Lower lobe of right lung (tissue), 2 donors: ENCODE data around the gene TBL1X. TPM values are rescaled to one million over a fixed set of nuclear protein-coding genes. Genes with fewer than 3 reads are reported as not detected.

Experiments used
- ATAC-seq, 2 donors: fragments of 200-7000 bp; cut with Tn5 transposase; one replicate each; pipeline ENCODE4 v1.9.1; 2020 to 2022; ENCODE audit warnings: mild to moderate bottlenecking in 2 of 2, moderate library complexity in 2 of 2
- DNase-seq: peaks from one replicate; pipeline ENCODE4 v3.0.0-alpha.2; 2020
- H3K27ac ChIP-seq: fragments of 200-600 bp; one replicate; pipeline ENCODE4 v1.8.0; 2022
- H3K27me3 ChIP-seq: fragments of 200-600 bp; one replicate; pipeline ENCODE4 v1.8.0; 2022; ENCODE audit warnings: low read depth
- H3K36me3 ChIP-seq: fragments of 200-600 bp; one replicate; pipeline ENCODE4 v1.8.0; 2022; ENCODE audit warnings: mild to moderate bottlenecking
- H3K4me1 ChIP-seq: fragments of 200-600 bp; one replicate; pipeline ENCODE4 v1.8.0; 2022
- H3K4me3 ChIP-seq: fragments of 200-600 bp; one replicate; pipeline ENCODE4 v1.8.0; 2022; ENCODE audit warnings: mild to moderate bottlenecking
- H3K9me3 ChIP-seq: fragments of 200-600 bp; one replicate; pipeline ENCODE4 v1.8.0; 2022
- intact Hi-C: fragments of 100-400 bp; cut with DNase I; formaldehyde crosslinking; loops from one replicate; pipeline ENCODE4 v1.11.0; 2022
- total RNA-seq: library from RNA; stranded (reverse); fragmentation: NEBNext Ultra II Directional; extraction: Animal tissue kit (Norgen Biotek cat#: 25700); gene quantifications from one replicate; pipeline ENCODE4 v1.2.1, GENCODE V29; 2021
- TF ChIP-seq, protein P1 (sequence below): fragments of 200-600 bp; IDR thresholded peaks from one replicate; pipeline ENCODE4 v1.8.0; 2022; ENCODE audit warnings: antibody characterized with exemption, mild to moderate bottlenecking
- donor health status: DM: no; HTN: yes; CAD: no; lungs with severe emphysema.

The TBL1X gene
- total RNA-seq, 1 donor from 2014 or later: 21.4 TPM

DNA sequence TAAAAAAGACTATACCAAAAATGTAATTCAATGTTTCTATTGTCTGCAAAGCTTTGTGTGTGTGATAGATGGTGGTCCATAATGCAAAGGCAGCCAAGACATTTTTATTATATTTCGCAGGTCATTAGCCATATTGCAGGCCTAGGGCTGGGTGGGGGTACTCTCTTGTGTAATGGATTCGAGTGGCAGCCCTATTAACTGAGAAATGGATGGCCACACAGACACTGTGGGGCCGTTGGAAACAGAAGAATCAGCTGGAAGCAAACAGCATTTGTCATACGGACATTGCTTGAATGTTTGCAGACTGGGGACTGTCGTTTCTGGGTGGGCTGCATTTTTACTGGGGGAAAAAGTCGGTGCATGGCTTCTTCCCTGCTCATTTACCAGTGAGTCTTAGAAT, 199.4 kb downstream of the TBL1X start:
- no peaks in the 10 kb centered on the region for H3K9me3 ChIP-seq
- H3K36me3 ChIP-seq: no peaks in the 10 kb centered on the region
- TF ChIP-seq, protein P1, sequence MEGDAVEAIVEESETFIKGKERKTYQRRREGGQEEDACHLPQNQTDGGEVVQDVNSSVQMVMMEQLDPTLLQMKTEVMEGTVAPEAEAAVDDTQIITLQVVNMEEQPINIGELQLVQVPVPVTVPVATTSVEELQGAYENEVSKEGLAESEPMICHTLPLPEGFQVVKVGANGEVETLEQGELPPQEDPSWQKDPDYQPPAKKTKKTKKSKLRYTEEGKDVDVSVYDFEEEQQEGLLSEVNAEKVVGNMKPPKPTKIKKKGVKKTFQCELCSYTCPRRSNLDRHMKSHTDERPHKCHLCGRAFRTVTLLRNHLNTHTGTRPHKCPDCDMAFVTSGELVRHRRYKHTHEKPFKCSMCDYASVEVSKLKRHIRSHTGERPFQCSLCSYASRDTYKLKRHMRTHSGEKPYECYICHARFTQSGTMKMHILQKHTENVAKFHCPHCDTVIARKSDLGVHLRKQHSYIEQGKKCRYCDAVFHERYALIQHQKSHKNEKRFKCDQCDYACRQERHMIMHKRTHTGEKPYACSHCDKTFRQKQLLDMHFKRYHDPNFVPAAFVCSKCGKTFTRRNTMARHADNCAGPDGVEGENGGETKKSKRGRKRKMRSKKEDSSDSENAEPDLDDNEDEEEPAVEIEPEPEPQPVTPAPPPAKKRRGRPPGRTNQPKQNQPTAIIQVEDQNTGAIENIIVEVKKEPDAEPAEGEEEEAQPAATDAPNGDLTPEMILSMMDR: no peak
- no peak overlapping the region for H3K27ac ChIP-seq
- H3K27me3 ChIP-seq: no peaks in the 10 kb centered on the region
- DNase-seq: no peak
- no peak overlapping the region for H3K4me3 ChIP-seq
- ATAC-seq: no peak
- H3K4me1 ChIP-seq: no peaks in the 10 kb centered on the region
- intact Hi-C loops: no loop called here

DNA sequence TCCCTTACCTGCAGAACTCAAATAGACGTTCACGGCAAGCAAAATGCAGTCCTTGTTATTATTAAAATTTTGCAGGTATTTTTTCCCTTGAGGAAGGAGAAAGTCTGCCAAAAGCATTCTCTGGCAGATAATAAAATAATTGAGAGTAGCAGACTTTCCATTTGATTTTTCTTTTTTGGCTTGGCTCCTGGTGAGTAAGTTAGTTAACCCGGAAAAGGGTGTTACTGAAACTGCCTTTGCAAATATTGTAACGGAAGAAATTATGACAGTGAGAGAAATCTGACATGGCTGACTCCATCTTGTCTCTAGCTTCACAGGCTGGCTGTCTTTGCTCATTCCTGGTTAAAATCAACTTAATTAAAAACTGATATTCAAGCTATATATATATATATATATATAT, 200.3 kb downstream of the TBL1X start:
- DNase-seq (no peak), ATAC-seq (no peak)
- intact Hi-C loops: no loop called here
- Histone ChIP-seq H3K36me3 (no peaks in the 10 kb centered on the region), H3K27me3 (no peaks in the 10 kb centered on the region), H3K27ac (no peak overlapping the region), H3K9me3 (no peaks in the 10 kb centered on the region), H3K4me3 (no peak overlapping the region), H3K4me1 (no peaks in the 10 kb centered on the region)
- TF ChIP-seq, protein P1: no peak

DNA sequence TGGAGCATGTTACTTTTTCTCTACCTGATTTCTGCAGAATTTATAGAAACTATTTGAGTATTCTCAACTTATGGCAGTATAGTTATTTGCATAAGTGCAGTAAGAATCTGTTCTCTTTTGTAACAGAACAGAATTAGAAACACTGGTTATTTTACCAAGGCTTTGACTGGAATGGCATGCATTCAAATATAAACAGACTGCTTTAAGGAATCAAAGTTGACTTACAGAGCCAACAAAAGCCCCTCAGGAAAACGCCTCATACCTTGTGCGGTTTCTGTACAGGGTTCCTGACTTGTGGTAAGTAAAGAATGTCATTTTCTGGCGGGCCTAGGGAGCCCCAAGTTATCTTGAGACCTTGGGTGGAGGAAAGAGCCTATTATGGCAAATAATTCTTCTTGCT, 203.7 kb downstream of the TBL1X start:
- TF ChIP-seq, protein P1: no peak
- DNase-seq (no peak), ATAC-seq (no peak)
- Histone ChIP-seq H3K27ac (no peak overlapping the region), H3K9me3 (no peaks in the 10 kb centered on the region), H3K4me3 (no peak overlapping the region), H3K27me3 (no peaks in the 10 kb centered on the region), H3K4me1 (no peaks in the 10 kb centered on the region), H3K36me3 (no peaks in the 10 kb centered on the region)
- intact Hi-C loops: no loop called here

DNA sequence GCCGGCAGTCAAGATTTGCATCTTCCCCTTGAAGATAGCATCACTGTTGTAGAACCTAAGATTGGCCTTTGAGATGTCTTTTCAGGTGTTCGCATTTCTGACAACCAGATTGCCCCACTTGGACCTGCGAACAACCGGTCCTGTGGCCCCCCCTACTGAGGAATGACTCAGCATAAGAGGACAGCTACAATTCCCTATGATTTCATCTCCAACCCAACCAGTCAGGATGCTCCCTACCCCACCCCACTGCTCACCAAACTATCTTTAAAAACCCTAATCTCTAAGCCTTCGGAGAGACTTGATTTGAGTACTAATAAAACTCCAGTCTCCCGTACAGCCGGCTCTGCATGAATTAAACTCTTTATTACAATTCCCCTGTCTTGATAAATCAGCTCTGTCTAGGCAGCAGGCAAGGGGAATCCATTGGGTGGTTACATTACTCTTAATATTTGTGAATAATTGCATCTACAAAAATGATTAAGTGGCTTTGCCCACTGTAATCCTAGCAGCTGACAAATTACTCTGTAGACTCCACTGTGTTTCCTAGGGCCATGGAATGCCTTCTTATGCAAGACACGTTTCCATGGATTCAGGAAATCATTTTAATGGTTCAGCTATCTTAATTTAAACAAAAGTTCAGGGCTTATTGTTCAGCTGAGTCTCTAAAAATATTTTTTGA, 205.4 kb downstream of the TBL1X start:
- ATAC-seq (no peak), DNase-seq (no peak)
- intact Hi-C loops: no loop called here
- Histone ChIP-seq H3K36me3 (no peaks in the 10 kb centered on the region), H3K27ac (no peak overlapping the region), H3K4me3 (no peak overlapping the region), H3K9me3 (no peaks in the 10 kb centered on the region), H3K4me1 (no peaks in the 10 kb centered on the region), H3K27me3 (no peaks in the 10 kb centered on the region)
- TF ChIP-seq, protein P1: no peak

DNA sequence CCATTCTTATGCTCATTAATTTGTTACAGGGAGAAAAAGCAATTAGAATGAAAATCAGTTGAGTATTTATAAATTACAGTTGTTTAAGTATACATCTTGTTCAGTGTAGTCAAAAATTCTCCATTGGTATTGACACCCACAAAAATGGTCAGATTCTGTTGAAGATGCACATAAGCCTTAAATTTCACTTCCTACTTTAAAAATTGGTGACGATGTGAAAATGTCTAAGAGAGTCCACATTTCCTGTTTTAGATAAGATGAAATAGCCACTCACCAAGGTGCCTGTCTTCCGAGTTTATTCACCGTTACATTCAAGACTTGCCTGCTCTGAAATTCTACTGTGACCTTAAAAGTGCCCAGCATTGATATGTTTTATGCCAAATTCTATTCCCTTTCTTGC, 207.1 kb downstream of the TBL1X start:
- Histone ChIP-seq H3K4me3 (no peak overlapping the region), H3K27ac (no peak overlapping the region), H3K9me3 (no peaks in the 10 kb centered on the region), H3K27me3 (no peaks in the 10 kb centered on the region), H3K4me1 (no peaks in the 10 kb centered on the region), H3K36me3 (no peaks in the 10 kb centered on the region)
- intact Hi-C loops: no loop called here
- DNase-seq (no peak), ATAC-seq (no peak)
- TF ChIP-seq, protein P1: no peak

DNA sequence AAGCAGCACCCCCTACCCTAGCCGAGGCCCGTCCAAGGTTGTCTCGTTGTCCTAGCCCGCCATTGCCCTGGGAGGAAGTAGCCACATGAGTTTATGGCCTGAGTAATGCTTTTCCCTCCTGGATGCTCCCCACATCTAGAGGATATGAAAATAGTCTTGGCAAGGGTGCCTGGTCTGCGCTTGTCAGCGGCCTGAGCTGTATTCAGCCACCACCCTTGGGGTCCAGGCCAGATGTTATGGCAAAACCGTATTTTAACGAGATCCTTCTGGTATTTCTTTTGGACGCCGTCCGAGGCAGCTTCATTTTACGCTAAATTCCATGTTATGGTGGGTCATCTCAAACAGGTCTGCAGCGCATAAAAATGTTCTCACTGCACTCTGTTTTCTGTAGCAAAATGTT, 211.4 kb downstream of the TBL1X start:
- DNase-seq (no peak), ATAC-seq (no peak)

More for the DNA sequence above, 211.4 kb downstream of the TBL1X start:
- no peaks in the 10 kb centered on the region for H3K27me3 ChIP-seq
- H3K27ac ChIP-seq: no peak overlapping the region
- H3K4me1 ChIP-seq: no peaks in the 10 kb centered on the region
- intact Hi-C loops: no loop called here
- H3K36me3 ChIP-seq: no peaks in the 10 kb centered on the region
- no peak overlapping the region for H3K4me3 ChIP-seq
- H3K9me3 ChIP-seq: no peaks in the 10 kb centered on the region
- TF ChIP-seq, protein P1: no peak
